ENCODE results near the gene GRID1. TPM values are rescaled to one million over a fixed set of nuclear protein-coding genes. Genes with fewer than 3 reads are reported as not detected.

GRID1 gene
- total and polyA plus RNA-seq, 4 donors: 1.1 to 3.8 TPM; not detected in 2

DNA sequence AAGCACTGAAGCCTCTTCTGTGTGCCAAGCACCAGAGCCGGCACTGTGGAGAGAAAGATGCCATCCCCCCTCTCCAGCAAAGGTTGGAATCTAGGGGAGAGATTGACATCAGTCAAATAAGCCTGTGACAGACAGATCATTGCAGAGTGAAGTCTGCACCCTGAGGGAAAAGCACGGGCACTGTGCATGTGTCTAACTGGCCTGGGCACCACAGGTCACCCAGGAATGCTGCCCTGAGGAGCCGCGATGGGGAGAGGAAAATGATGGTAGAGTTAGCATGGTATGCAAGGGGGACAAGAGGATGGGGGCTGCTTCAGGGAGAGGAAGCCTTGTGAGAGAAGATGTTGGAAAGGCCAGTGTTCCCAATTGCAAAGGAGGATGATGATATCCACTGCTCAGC lies 261.0 kb downstream of the GRID1 start:
- Histone ChIP-seq H3K27ac (ENCODE audit: low read depth in 1 of 2, low read length in 2 of 2) (no peak overlapping the region), H3K4me1 (ENCODE audit: control insufficient read depth in 1 of 2, insufficient read depth in 2 of 2, low read length in 2 of 2) (no peaks in the 10 kb centered on the region), H3K27me3 (ENCODE audit: control insufficient read depth in 1 of 2, insufficient read depth in 2 of 2, low read length in 1 of 2) (no peaks in the 10 kb centered on the region), H3K4me3 (ENCODE audit: low read length in 2 of 2) (no peak overlapping the region), H3K9me3 (ENCODE audit: control insufficient read depth, low read length) (no peaks in the 10 kb centered on the region), H3K36me3 (ENCODE audit: control insufficient read depth in 1 of 2, insufficient read depth in 2 of 2, low read length in 1 of 2) (no peaks in the 10 kb centered on the region)
- peak in 1 of 2 donors; percentile 55 for DNase-seq
- intact Hi-C loops (cut with DNase I): no loop called here
- 88 to 90% methylated on average over 4 of the region's 4 CpGs for WGBS, 2 donors
- ATAC-seq (ENCODE audit: low FRiP score): no peak

DNA sequence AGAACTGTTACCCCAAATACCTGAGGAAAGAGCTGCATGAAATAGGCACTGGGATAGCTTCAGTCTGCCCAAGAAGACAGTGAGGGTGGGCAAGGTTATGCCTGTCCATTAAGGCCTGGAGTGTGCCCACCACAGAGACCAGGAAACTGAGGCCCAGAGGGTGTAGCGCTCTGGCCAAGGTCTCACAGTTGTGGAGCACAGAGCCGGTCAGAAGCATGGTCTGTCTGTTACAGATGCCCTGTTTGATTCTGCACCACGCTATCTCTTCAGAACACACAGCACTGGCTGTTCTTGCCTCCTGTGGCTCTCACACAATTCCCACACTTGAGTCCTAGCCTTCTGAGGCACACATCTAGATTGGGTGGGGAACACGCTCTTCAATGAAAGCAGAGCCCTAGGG lies 261.4 kb downstream of the GRID1 start:
- DNase-seq (no peak), ATAC-seq (ENCODE audit: low FRiP score) (no peak)
- 93 to 95% methylated on average over 4 of the region's 4 CpGs for WGBS, 2 donors

DNA sequence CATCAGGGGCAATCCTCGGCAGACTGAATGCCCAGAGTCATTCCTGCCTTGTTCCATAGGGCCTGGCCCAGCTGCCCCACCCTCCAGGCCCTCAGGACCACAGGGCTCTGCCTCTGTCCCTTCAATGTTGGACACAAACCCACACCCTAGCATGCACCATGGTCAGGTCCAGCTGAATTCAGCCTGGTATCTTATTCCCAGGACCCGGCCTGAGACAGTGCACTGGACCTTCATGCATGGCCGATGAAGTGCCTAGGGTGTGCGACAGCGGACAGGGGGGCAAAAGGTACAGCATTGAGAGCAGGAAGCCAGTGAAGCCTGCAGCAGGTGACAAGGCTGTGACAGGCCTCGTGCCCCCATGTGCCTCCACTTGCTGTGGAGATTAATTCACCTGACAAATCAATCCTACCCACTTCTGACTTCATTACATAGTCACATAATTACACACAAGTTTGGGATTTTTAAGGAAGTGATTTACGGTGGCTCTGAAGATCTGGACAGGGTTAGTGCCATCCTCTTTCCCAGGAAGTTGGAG lies 261.9 kb downstream of the GRID1 start:
- no peaks in the 10 kb centered on the region for H3K36me3 ChIP-seq (ENCODE audit: control insufficient read depth in 1 of 2, insufficient read depth in 2 of 2, low read length in 1 of 2)
- intact Hi-C loops (cut with DNase I): no loop called here
- peak in 1 of 2 donors; percentile 32 for DNase-seq
- 92 to 95% methylated on average over 7 of the region's 7 CpGs for WGBS, 2 donors
- no peak for ATAC-seq (ENCODE audit: low FRiP score)
- no peaks in the 10 kb centered on the region for H3K9me3 ChIP-seq (ENCODE audit: control insufficient read depth, low read length)
- no peaks in the 10 kb centered on the region for H3K4me1 ChIP-seq (ENCODE audit: control insufficient read depth in 1 of 2, insufficient read depth in 2 of 2, low read length in 2 of 2)
- no peaks in the 10 kb centered on the region for H3K27me3 ChIP-seq (ENCODE audit: control insufficient read depth in 1 of 2, insufficient read depth in 2 of 2, low read length in 1 of 2)
- H3K27ac ChIP-seq (ENCODE audit: low read depth in 1 of 2, low read length in 2 of 2): no peak overlapping the region
- no peak overlapping the region for H3K4me3 ChIP-seq (ENCODE audit: low read length in 2 of 2)

More for the DNA sequence above, 261.4 kb downstream of the GRID1 start:
- Histone ChIP-seq H3K27me3 (ENCODE audit: control insufficient read depth in 1 of 2, insufficient read depth in 2 of 2, low read length in 1 of 2) (no peaks in the 10 kb centered on the region), H3K36me3 (ENCODE audit: control insufficient read depth in 1 of 2, insufficient read depth in 2 of 2, low read length in 1 of 2) (no peaks in the 10 kb centered on the region), H3K4me3 (ENCODE audit: low read length in 2 of 2) (no peak overlapping the region), H3K9me3 (ENCODE audit: control insufficient read depth, low read length) (no peaks in the 10 kb centered on the region), H3K4me1 (ENCODE audit: control insufficient read depth in 1 of 2, insufficient read depth in 2 of 2, low read length in 2 of 2) (no peaks in the 10 kb centered on the region), H3K27ac (ENCODE audit: low read depth in 1 of 2, low read length in 2 of 2) (no peak overlapping the region)
- intact Hi-C loops (cut with DNase I): no loop called here

DNA sequence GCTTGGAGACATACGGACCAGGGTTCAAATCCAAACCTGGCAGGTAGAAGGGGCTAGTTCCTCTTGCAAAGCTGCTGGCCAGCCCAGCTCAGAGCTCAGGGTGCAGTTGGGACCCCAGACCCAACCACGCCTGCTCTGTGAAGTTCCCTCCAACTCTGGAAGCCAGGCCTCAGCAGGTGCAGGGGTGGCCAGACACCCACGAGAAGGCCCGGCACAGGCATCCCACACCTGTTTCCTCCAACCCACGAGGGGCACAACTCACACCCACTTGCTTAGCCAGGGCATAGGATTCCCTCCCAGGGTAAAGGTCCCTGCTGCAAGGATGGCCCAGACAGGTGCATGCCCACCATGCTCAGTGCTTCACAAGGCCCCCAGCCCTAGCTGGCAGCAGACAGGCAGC lies 262.4 kb downstream of the GRID1 start:
- ATAC-seq (ENCODE audit: low FRiP score) (no peak), DNase-seq (peak in 1 of 2 donors; percentile 44)
- Histone ChIP-seq H3K27me3 (ENCODE audit: control insufficient read depth in 1 of 2, insufficient read depth in 2 of 2, low read length in 1 of 2) (no peaks in the 10 kb centered on the region), H3K27ac (ENCODE audit: low read depth in 1 of 2, low read length in 2 of 2) (no peak overlapping the region), H3K4me3 (ENCODE audit: low read length in 2 of 2) (no peak overlapping the region), H3K36me3 (ENCODE audit: control insufficient read depth in 1 of 2, insufficient read depth in 2 of 2, low read length in 1 of 2) (no peaks in the 10 kb centered on the region), H3K4me1 (ENCODE audit: control insufficient read depth in 1 of 2, insufficient read depth in 2 of 2, low read length in 2 of 2) (no peaks in the 10 kb centered on the region), H3K9me3 (ENCODE audit: control insufficient read depth, low read length) (no peaks in the 10 kb centered on the region)
- 89 to 94% methylated on average over 5 of the region's 5 CpGs for WGBS, 2 donors
- intact Hi-C loops (cut with DNase I): no loop called here

DNA sequence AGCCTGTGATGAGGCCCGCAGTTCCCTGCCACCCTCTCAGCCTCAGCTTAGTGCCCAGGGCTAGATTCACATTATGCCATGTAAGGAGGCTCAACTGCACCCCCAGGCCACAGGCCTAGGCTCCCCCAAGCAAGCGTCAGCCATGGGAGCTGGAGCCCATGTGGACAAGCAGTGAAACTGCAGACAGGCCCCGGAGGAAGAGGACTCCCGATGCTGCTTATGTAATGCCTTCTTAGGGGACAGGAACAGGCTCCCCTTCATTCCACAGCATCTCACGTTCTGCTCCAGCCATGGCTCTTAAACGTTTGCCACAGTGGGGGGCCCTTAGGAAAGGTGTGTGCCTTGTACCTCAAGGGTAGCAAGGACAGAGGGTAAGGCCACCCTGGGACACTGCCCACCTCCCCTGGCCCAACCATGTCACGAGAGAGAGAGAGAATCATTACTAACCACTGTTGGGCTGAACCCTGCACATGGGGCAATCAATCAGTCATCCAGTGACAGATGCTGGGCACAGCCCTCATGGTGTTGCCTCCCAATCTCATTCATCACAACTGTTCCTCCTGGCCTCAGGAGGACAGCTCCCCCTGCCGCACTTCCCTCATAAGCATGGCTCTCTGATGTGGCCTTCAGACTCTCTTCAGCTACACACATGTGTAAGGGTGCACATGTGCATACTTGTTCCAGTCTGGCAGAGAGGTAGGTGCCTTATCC lies 263.0 kb downstream of the GRID1 start:
- no peak overlapping the region for H3K4me3 ChIP-seq (ENCODE audit: low read length in 2 of 2)
- intact Hi-C loops (cut with DNase I): no loop called here
- WGBS, 2 donors: 56 to 64% methylated on average over 8 of the region's 8 CpGs
- DNase-seq: no peak
- no peaks in the 10 kb centered on the region for H3K4me1 ChIP-seq (ENCODE audit: control insufficient read depth in 1 of 2, insufficient read depth in 2 of 2, low read length in 2 of 2)
- H3K27me3 ChIP-seq (ENCODE audit: control insufficient read depth in 1 of 2, insufficient read depth in 2 of 2, low read length in 1 of 2): no peaks in the 10 kb centered on the region
- no peaks in the 10 kb centered on the region for H3K36me3 ChIP-seq (ENCODE audit: control insufficient read depth in 1 of 2, insufficient read depth in 2 of 2, low read length in 1 of 2)
- H3K9me3 ChIP-seq (ENCODE audit: control insufficient read depth, low read length): no peaks in the 10 kb centered on the region
- no peak overlapping the region for H3K27ac ChIP-seq (ENCODE audit: low read depth in 1 of 2, low read length in 2 of 2)
- no peak for ATAC-seq (ENCODE audit: low FRiP score)

DNA sequence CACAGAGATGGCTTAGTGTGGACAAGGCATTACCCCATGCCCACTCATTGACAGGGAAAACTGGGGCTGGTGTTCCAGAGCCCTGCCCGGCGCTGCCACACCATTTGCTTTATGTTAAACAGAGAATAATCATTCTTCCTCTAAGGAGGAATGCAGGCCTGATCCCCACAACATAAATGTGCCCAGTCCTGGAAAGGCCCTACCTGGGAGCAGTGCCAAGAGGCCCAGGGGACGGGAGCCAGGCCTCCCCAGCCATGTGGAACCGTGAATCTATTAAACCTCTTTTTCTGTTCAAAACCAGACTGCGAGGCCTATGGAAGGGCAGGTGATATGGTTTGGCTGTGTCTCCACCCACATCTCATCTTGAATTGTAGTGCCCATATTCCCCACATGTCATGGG lies 264.1 kb downstream of the GRID1 start:
- H3K4me3 ChIP-seq (ENCODE audit: low read length in 2 of 2): no peak overlapping the region
- intact Hi-C loops (cut with DNase I): no loop called here
- 59 to 70% methylated on average over 5 of the region's 5 CpGs for WGBS, 2 donors
- no peaks in the 10 kb centered on the region for H3K27me3 ChIP-seq (ENCODE audit: control insufficient read depth in 1 of 2, insufficient read depth in 2 of 2, low read length in 1 of 2)
- no peaks in the 10 kb centered on the region for H3K4me1 ChIP-seq (ENCODE audit: control insufficient read depth in 1 of 2, insufficient read depth in 2 of 2, low read length in 2 of 2)
- no peak for ATAC-seq (ENCODE audit: low FRiP score)
- DNase-seq: no peak
- no peaks in the 10 kb centered on the region for H3K9me3 ChIP-seq (ENCODE audit: control insufficient read depth, low read length)
- no peak overlapping the region for H3K27ac ChIP-seq (ENCODE audit: low read depth in 1 of 2, low read length in 2 of 2)
- no peaks in the 10 kb centered on the region for H3K36me3 ChIP-seq (ENCODE audit: control insufficient read depth in 1 of 2, insufficient read depth in 2 of 2, low read length in 1 of 2)

DNA sequence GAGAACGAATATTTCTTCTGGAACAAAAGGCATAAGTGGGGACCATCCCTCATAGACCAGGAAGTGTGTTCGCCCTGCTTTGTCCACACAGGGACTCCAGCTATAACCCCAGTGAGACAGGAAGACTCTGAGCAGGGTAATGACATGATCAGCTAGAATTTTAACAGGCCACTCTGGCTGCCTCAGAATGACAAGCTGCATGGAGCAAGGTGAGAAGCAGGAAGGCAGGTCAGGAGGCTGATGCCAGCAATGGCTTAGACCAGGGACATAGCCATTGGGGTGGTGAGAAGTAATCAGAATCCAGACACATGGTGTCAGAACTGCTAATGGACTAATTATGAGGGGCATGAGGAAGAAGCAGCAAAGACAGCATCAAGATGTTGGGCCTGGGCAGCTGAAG lies 264.6 kb downstream of the GRID1 start:
- no peaks in the 10 kb centered on the region for H3K9me3 ChIP-seq (ENCODE audit: control insufficient read depth, low read length)
- intact Hi-C loops (cut with DNase I): no loop called here
- H3K36me3 ChIP-seq (ENCODE audit: control insufficient read depth in 1 of 2, insufficient read depth in 2 of 2, low read length in 1 of 2): no peaks in the 10 kb centered on the region
- H3K4me1 ChIP-seq (ENCODE audit: control insufficient read depth in 1 of 2, insufficient read depth in 2 of 2, low read length in 2 of 2): no peaks in the 10 kb centered on the region
- H3K27ac ChIP-seq (ENCODE audit: low read depth in 1 of 2, low read length in 2 of 2): no peak overlapping the region
- ATAC-seq (ENCODE audit: low FRiP score): no peak
- 90 to 91% methylated on average over 2 of the region's 2 CpGs for WGBS, 2 donors
- no peaks in the 10 kb centered on the region for H3K27me3 ChIP-seq (ENCODE audit: control insufficient read depth in 1 of 2, insufficient read depth in 2 of 2, low read length in 1 of 2)
- DNase-seq: no peak
- H3K4me3 ChIP-seq (ENCODE audit: low read length in 2 of 2): no peak overlapping the region

DNA sequence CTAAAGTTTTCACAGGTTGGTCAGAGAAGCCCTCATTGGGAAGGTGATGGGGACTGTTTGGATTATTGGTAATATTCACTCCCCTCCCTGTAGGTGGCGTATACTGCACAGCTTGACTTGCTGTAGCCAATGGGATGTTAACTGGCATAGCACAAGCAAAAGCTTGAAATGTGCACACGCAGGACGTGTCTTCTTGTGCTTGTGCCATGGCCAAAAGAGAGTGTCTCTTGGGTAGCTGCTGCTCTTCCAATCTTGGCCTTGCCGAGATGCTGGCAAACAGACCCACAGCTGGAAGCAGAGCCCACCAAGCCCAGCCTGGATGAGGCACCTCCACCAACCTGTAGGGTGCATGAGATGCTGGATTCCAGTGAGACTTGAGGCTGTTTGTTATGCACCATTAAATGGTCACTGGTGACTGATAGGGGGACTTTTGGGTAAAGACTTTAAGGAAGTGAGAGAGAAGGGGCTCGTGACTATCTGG lies 266.0 kb downstream of the GRID1 start:
- Histone ChIP-seq H3K4me3 (ENCODE audit: low read length in 2 of 2) (no peak overlapping the region), H3K36me3 (ENCODE audit: control insufficient read depth in 1 of 2, insufficient read depth in 2 of 2, low read length in 1 of 2) (no peaks in the 10 kb centered on the region), H3K27me3 (ENCODE audit: control insufficient read depth in 1 of 2, insufficient read depth in 2 of 2, low read length in 1 of 2) (no peaks in the 10 kb centered on the region), H3K4me1 (ENCODE audit: control insufficient read depth in 1 of 2, insufficient read depth in 2 of 2, low read length in 2 of 2) (no peaks in the 10 kb centered on the region), H3K27ac (ENCODE audit: low read depth in 1 of 2, low read length in 2 of 2) (no peak overlapping the region), H3K9me3 (ENCODE audit: control insufficient read depth, low read length) (no peaks in the 10 kb centered on the region)
- intact Hi-C loops (cut with DNase I): no loop called here
- ATAC-seq (ENCODE audit: low FRiP score) (no peak), DNase-seq (no peak)
- 71 to 91% methylated on average over 5 of the region's 5 CpGs for WGBS, 2 donors
